Fibroblast of the aortic adventitia (primary cell): Measurements from ENCODE around the gene RHOA. TPM values are rescaled to one million over a fixed set of nuclear protein-coding genes. Genes with fewer than 3 reads are reported as not detected.
A peak's percentile ranks its signal among the peaks of the same experiment; 100 is the strongest.

Experiments
- DNase-seq: peaks from one replicate; pipeline ENCODE4 v3.0.0-alpha.2; 2010; ENCODE audit warnings: low read depth
- H3K4me3 ChIP-seq: 2 replicates; pipeline ENCODE4 v1.5.1; 2011; ENCODE audit warnings: low read depth, mild to moderate bottlenecking, control low read depth, low read length, moderate library complexity
- CTCF ChIP-seq: IDR thresholded peaks from 2 replicates; pipeline ENCODE4 v1.5.1; 2011; ENCODE audit warnings: mild to moderate bottlenecking, low read length, control low read depth, inconsistent platforms; ENCODE audit not compliant: insufficient read depth
- total RNA-seq: library from RNA; depleted of rRNA; stranded (reverse); fragments of >200 nt; gene quantifications from 2 replicates; pipeline ENCODE4 v1.2.3, GENCODE V29; 2012; ENCODE audit warnings: low replicate concordance

The RHOA gene
- total RNA-seq, 1 donor = 643 TPM

- no peak for DNase-seq
- no peak overlapping the region for H3K4me3 ChIP-seq
- TF ChIP-seq CTCF = peak; percentile 13
These were observed 84.3 kb downstream of the RHOA start for GRCh38 chr3:49327485-49327884.

DNA sequence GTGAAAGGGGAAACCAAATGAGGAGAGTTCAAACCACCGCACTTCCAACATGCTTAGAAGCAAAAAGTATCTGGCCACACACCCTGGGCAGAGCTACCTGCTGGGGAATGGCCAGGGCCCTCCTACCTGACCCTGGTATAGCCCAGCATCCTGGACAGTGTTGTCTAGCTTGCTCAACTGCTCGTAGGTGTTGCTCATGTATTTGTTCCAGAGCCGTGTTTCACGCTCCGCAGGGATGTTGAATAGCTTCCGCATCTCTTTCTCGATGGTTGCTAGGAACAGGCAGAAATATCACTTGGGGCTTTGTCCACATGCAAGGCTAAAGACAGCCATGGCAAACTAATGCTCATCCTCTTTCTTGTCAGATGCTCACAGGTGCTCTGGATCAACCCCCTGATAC lies 87.0 kb downstream of the RHOA start:
- no peak for TF ChIP-seq CTCF
- H3K4me3 ChIP-seq = no peak overlapping the region
- DNase-seq = no peak

DNA sequence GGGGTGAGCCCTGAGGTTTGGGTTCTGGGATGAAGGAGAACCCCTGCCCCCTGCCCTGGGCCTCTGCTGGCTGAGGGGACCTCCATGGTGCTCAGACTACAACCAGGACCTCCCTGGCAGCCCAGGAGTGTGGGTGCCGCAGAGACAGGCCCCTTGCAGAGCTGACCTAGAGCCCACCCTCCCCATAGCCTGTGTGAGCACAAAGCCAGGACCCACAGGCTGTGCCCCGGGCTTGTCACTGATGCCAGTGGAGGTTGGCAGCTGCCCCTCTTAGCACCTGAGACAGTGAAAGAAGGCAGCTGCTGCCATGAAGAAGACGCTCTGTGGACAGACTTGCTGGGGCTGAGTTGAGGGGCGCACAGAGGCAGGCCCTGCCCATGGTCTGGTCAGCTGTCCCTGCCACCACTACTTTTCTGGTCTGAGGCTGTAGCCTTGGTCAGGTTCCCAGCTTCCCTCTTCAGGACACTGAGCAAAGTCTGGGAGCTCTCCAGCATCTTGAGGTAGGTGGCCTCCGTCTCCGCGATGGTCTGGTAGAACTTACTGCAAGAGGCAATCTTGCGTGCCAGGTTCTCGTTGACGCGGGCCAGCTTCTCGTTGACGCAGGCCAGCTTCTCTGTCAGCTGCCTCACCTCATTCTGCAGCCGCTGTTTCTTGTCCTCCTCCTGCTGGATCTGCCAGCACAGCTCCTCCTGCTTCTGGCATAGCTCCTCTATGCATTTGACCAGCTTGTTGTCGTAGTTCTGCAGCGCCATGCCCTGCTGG lies 94.9 kb downstream of the RHOA start:
- no peak for TF ChIP-seq CTCF
- DNase-seq = no peak
- no peak overlapping the region for H3K4me3 ChIP-seq

- DNase-seq = peak; percentile 46
- H3K4me3 ChIP-seq = no peak overlapping the region
- no peak for TF ChIP-seq CTCF
These were observed 97.7 kb downstream of the RHOA start for GRCh38 chr3:49313896-49314688.

DNA sequence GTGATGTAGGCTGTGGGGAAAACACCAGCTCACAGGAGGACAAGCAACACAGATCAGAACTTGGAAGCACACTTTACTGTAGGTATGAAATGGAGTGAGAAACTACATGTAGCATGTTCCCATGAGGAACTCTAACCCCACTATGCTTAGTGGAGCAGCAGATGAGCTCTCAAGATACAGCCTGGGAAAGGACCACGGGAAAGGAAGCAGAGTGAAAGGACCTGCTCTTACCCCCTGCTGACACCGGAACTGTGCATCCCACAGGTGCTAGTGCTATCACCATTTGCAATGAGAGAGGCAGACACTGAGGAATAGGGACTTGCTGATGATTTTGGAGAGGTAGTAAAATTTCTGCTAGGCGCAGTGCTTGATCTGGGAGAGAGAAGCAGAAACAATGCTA lies 100.5 kb downstream of the RHOA start:
- no peak for TF ChIP-seq CTCF
- no peak overlapping the region for H3K4me3 ChIP-seq

DNA sequence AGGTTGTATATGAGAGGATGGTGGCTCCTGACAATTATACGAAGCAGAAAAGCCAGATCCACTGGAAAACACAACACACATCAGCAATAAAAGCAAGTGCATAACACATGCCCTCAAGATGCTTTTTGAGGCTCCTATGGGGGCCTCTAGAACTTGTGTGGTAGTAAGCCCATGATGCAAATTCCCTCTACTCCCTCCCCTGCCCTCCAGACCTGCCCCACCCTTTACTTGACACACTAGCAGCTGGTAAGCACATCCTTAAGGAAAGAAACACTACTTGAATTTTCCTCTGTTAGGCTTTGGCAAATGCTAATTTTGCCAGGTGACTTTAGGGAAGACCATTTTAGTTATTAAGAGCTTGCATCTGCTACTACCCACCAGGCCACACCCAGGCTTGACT lies 101.1 kb downstream of the RHOA start:
- no peak for DNase-seq
- no peak overlapping the region for H3K4me3 ChIP-seq
- no peak for TF ChIP-seq CTCF

More for the DNA sequence above, 100.5 kb downstream of the RHOA start:
- DNase-seq = no peak

Other genes with a start within 250 kb of the RHOA start
- 14.8 and 22.7 TPM in 2 replicates for gene CCDC71, start 245.6 kb downstream of the RHOA start, total RNA-seq
- gene KLHDC8B, start 240.4 kb downstream of the RHOA start, total RNA-seq = 23.8 and 91.7 TPM in 2 replicates
- 1.3 and 2.9 TPM in 2 replicates for gene C3orf62, start 134.7 kb downstream of the RHOA start, total RNA-seq
- gene USP4, start 71.9 kb downstream of the RHOA start, total RNA-seq = 23.0 and 28.9 TPM in 2 replicates
- gene GPX1, start 53.6 kb downstream of the RHOA start, total RNA-seq = 167 and 295 TPM in 2 replicates
- 22.7 and 27.8 TPM in 2 replicates for gene TCTA, start 447 bp upstream of the RHOA start, total RNA-seq
- gene AMT, start 10.5 kb upstream of the RHOA start, total RNA-seq = 0.63 and 3.3 TPM in 2 replicates
- 2.8 and 6.0 TPM in 2 replicates for gene NICN1, start 17.3 kb upstream of the RHOA start, total RNA-seq
- 34.1 and 63.4 TPM in 2 replicates for gene DAG1, start 58.3 kb upstream of the RHOA start, total RNA-seq
- gene BSN, start 142.5 kb upstream of the RHOA start, total RNA-seq = 0.08 and 0.27 TPM in 2 replicates